HEK293 (cell line): ENCODE data around the gene MCF2L.
A peak's percentile ranks its signal among the peaks of the same experiment; 100 is the strongest.

Experiments
- CTCF ChIA-PET: fragments of 350-600 bp; formaldehyde crosslinking; extraction: SDS; loops from one replicate; lab custom pipeline; 2021; ENCODE audit warnings: antibody characterized with exemption; lab: Yijun Ruan, JAX
- POLR2A ChIA-PET: fragments of 300-600 bp; formaldehyde crosslinking; extraction: SDS; loops from one replicate; lab custom pipeline; 2020; ENCODE audit warnings: antibody characterized with exemption, inconsistent platforms; lab: Yijun Ruan, JAX
- H3K27ac ChIP-seq: fragments of 200-500 bp; sonication (Bioruptor generic); 2 replicates; pipeline ENCODE4 v1.5.1; 2014; ENCODE audit warnings: low read depth, low read length, control low read depth, inconsistent platforms; ENCODE audit errors: extremely low read depth
- H3K36me3 ChIP-seq, 2 experiments: fragments of 200-500 bp in 1 of 2; sonication (Bioruptor generic) in 1 of 2; 1 replicate in 1 of 2; 2 replicates in 1 of 2; pipeline ENCODE4 v1.5.1; 2014 to 2017; ENCODE audit warnings: inconsistent platforms in 2 of 2, low read length in 2 of 2; ENCODE audit not compliant: control insufficient read depth in 2 of 2, insufficient read depth in 1 of 2
- H3K4me1 ChIP-seq: fragments of 200-500 bp; sonication (Bioruptor generic); 2 replicates; pipeline ENCODE4 v1.5.1; 2014; ENCODE audit warnings: mild to moderate bottlenecking, low read length, inconsistent platforms; ENCODE audit not compliant: control insufficient read depth, insufficient read depth
- H3K4me3 ChIP-seq: 2 replicates; pipeline ENCODE4 v1.5.1; 2011; ENCODE audit warnings: low read depth, mild to moderate bottlenecking, control low read depth, low read length, moderate library complexity
- H3K9me3 ChIP-seq: fragments of 200-500 bp; sonication (Bioruptor generic); 2 replicates; pipeline ENCODE4 v1.5.1; 2014; ENCODE audit warnings: low read depth, low read length, inconsistent platforms; ENCODE audit not compliant: control insufficient read depth, insufficient read depth
- FEZF1 ChIP-seq: fragments of 450-650 bp; formaldehyde crosslinking; IDR thresholded peaks from 2 replicates; pipeline ENCODE4 v1.5.1; 2016; ENCODE audit warnings: missing biosample characterization, missing genetic modification characterization
- GLI2 ChIP-seq: fragments of 450-650 bp; formaldehyde crosslinking; IDR thresholded peaks from 2 replicates; pipeline ENCODE4; 2017; ENCODE audit warnings: missing biosample characterization, missing genetic modification characterization, low read depth, borderline replicate concordance
- KLF8 ChIP-seq: fragments of 450-650 bp; formaldehyde crosslinking; IDR thresholded peaks from 2 replicates; pipeline ENCODE4 v1.5.1; 2016; ENCODE audit warnings: missing biosample characterization, missing genetic modification characterization
- KLF9 ChIP-seq: fragments of 450-650 bp; formaldehyde crosslinking; IDR thresholded peaks from 2 replicates; pipeline ENCODE4 v1.5.1; 2016; ENCODE audit warnings: missing biosample characterization, missing genetic modification characterization, low read depth
- OVOL3 ChIP-seq: fragments of 450-650 bp; formaldehyde crosslinking; IDR thresholded peaks from 2 replicates; pipeline ENCODE4 v1.5.1; 2016; ENCODE audit warnings: missing biosample characterization, missing genetic modification characterization
- PRDM1 ChIP-seq: fragments of 450-650 bp; formaldehyde crosslinking; IDR thresholded peaks from 2 replicates; pipeline ENCODE4; 2016; ENCODE audit warnings: missing biosample characterization, missing genetic modification characterization
- SCRT1 ChIP-seq: fragments of 450-650 bp; formaldehyde crosslinking; IDR thresholded peaks from 2 replicates; pipeline ENCODE4 v1.5.1; 2016; ENCODE audit warnings: missing biosample characterization, missing genetic modification characterization, borderline replicate concordance
- SETDB1 ChIP-seq: IDR thresholded peaks from one replicate; pipeline ENCODE4 v1.6.1; 2017; ENCODE audit warnings: mild to moderate bottlenecking, low read length, moderate library complexity, mixed read lengths; ENCODE audit not compliant: insufficient read length
- SP7 ChIP-seq: fragments of 450-650 bp; formaldehyde crosslinking; IDR thresholded peaks from 2 replicates; pipeline ENCODE4 v1.5.1; 2016; ENCODE audit warnings: missing biosample characterization, missing genetic modification characterization
- WT1 ChIP-seq: fragments of 450-650 bp; formaldehyde crosslinking; IDR thresholded peaks from 2 replicates; pipeline ENCODE4 v1.5.1; 2016; ENCODE audit warnings: missing biosample characterization, missing genetic modification characterization
- ZBTB44 ChIP-seq: fragments of 450-650 bp; IDR thresholded peaks from 2 replicates; pipeline ENCODE4 v1.5.1; 2018; ENCODE audit warnings: missing biosample characterization, mild to moderate bottlenecking, missing genetic modification characterization
- ZBTB48 ChIP-seq: fragments of 450-650 bp; formaldehyde crosslinking; IDR thresholded peaks from 2 replicates; pipeline ENCODE4 v1.5.1; 2016; ENCODE audit warnings: missing biosample characterization, missing genetic modification characterization
- ZIC2 ChIP-seq: fragments of 450-650 bp; formaldehyde crosslinking; IDR thresholded peaks from 2 replicates; pipeline ENCODE4 v1.5.1; 2016; ENCODE audit warnings: missing biosample characterization, missing genetic modification characterization
- ZNF221 ChIP-seq: fragments of 450-650 bp; formaldehyde crosslinking; IDR thresholded peaks from 2 replicates; pipeline ENCODE4 v1.5.1; 2017; ENCODE audit warnings: missing biosample characterization, missing genetic modification characterization, borderline replicate concordance
- ZNF223 ChIP-seq: fragments of 450-650 bp; formaldehyde crosslinking; IDR thresholded peaks from 2 replicates; pipeline ENCODE4 v1.5.1; 2016; ENCODE audit warnings: missing biosample characterization, missing genetic modification characterization
- ZNF311 ChIP-seq: fragments of 450-650 bp; formaldehyde crosslinking; IDR thresholded peaks from 2 replicates; pipeline ENCODE4 v1.5.1; 2017; ENCODE audit warnings: missing biosample characterization, missing genetic modification characterization, borderline replicate concordance
- ZNF335 ChIP-seq: fragments of 450-650 bp; formaldehyde crosslinking; conservative IDR thresholded peaks from 2 replicates; pipeline ENCODE4 v1.5.1; 2016; ENCODE audit warnings: missing biosample characterization, missing genetic modification characterization
- ZNF350 ChIP-seq: fragments of 450-650 bp; formaldehyde crosslinking; IDR thresholded peaks from 2 replicates; pipeline ENCODE4 v1.5.0; 2017; ENCODE audit warnings: missing biosample characterization, mild to moderate bottlenecking, missing genetic modification characterization
- ZNF366 ChIP-seq: fragments of 450-650 bp; formaldehyde crosslinking; conservative IDR thresholded peaks from 2 replicates; pipeline ENCODE4 v1.5.1; 2016; ENCODE audit warnings: missing biosample characterization, missing genetic modification characterization
- ZNF600 ChIP-seq: fragments of 450-650 bp; formaldehyde crosslinking; IDR thresholded peaks from 2 replicates; pipeline ENCODE4 v1.5.1; 2016; ENCODE audit warnings: missing biosample characterization, missing genetic modification characterization
- ZNF660 ChIP-seq: fragments of 450-650 bp; IDR thresholded peaks from 2 replicates; pipeline ENCODE4 v1.5.1; 2018; ENCODE audit warnings: missing biosample characterization, mild to moderate bottlenecking, missing genetic modification characterization
- ZSCAN5A ChIP-seq: fragments of 450-650 bp; formaldehyde crosslinking; IDR thresholded peaks from 2 replicates; pipeline ENCODE4 v1.5.1; 2016; ENCODE audit warnings: missing biosample characterization, missing genetic modification characterization
- TF ChIP-seq, protein P1 (sequence below): fragments of 450-650 bp; formaldehyde crosslinking; IDR thresholded peaks from 2 replicates; pipeline ENCODE4 v1.5.1; 2016; ENCODE audit warnings: missing biosample characterization, missing genetic modification characterization
- TF ChIP-seq, protein P2 (sequence below): fragments of 450-650 bp; formaldehyde crosslinking; IDR thresholded peaks from 2 replicates; pipeline ENCODE4 v1.5.1; 2016; ENCODE audit warnings: missing biosample characterization, missing genetic modification characterization
- TF ChIP-seq, protein P3 (sequence below): fragments of 450-650 bp; formaldehyde crosslinking; IDR thresholded peaks from 2 replicates; pipeline ENCODE4 v1.5.1; 2016; ENCODE audit warnings: missing biosample characterization, missing genetic modification characterization

Gene MCF2L

DNA sequence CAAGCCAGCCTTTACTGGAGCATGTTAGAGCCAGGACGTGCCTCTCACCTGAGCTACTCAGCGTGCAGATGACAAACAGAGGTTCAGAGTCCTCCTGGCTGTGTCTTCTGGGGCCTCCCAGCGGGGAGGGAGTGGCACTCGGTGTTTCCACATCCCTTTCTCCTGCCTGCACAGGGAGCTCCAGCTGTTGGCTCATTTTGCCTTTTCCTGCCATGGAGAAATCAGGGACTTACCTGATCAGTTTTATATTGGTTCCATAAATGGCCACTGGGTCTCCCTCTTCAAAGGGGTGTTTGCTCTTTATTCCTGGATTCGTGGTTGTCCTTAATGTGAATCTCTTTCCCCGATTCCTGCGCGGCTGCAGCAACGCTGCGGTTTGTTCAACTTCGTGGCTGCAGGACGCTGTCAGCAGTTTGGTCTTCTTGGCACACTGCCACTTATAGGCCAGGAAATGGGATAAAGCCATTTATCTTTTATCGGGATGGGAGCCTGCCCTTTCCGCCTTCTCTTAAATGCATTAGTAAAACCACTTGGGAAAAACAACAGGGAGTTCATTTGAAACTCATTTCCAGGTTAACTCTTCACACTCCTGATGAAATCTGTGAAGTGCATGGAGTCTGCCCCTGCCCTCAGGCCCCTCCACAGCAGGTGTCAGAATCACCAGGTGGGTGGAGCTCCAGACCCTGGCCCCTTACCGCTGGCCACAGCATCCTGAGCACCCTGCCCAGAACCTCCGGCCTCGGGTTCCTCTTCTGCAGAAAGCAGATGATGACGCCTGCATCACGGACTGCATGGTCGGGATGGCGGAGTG, 39.8 kb upstream of the MCF2L start:
- CTCF ChIA-PET = interaction anchor here (1.3 kb wide), 1 partner anchor 26 kb away, joined by 5 read pairs; no protein-coding TSS in a partner anchor
- POLR2A ChIA-PET = no interaction called here
- H3K4me1 ChIP-seq = peaks cover 7% of the 10 kb centered on the region
- H3K36me3 ChIP-seq = no peaks in the 10 kb centered on the region
- no peak overlapping the region for H3K4me3 ChIP-seq
- no peak overlapping the region for H3K27ac ChIP-seq
- H3K9me3 ChIP-seq = no peaks in the 10 kb centered on the region
- TF ChIP-seq, protein P1, sequence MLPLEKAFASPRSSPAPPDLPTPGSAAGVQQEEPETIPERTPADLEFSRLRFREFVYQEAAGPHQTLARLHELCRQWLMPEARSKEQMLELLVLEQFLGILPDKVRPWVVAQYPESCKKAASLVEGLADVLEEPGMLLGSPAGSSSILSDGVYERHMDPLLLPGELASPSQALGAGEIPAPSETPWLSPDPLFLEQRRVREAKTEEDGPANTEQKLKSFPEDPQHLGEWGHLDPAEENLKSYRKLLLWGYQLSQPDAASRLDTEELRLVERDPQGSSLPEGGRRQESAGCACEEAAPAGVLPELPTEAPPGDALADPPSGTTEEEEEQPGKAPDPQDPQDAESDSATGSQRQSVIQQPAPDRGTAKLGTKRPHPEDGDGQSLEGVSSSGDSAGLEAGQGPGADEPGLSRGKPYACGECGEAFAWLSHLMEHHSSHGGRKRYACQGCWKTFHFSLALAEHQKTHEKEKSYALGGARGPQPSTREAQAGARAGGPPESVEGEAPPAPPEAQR = no peak
- TF ChIP-seq GLI2 (tag by site-specific recombination) (no peak), ZBTB48 (tag by site-specific recombination) (no peak), KLF8 (tag by site-specific recombination) (no peak), ZBTB44 (tag by site-specific recombination) (peak; percentile 88), ZNF311 (tag by site-specific recombination) (no peak), KLF9 (tag by site-specific recombination) (no peak; the same call in 1 of the 2 replicates), PRDM1 (tag by site-specific recombination) (peak; percentile 53; the same call in 1 of the 2 replicates), SETDB1 (no peak), ZNF366 (tag by site-specific recombination) (0 out of 2 replicates have a peak, but pooled peaks have one; percentile 10), ZNF350 (no peak), ZNF221 (tag by site-specific recombination) (no peak), ZNF600 (tag by site-specific recombination) (peak; percentile 54; the same call in 1 of the 2 replicates), ZSCAN5A (tag by site-specific recombination) (no peak), OVOL3 (tag by site-specific recombination) (no peak), ZNF335 (tag by site-specific recombination) (peak; percentile 68), SCRT1 (tag by site-specific recombination) (0 out of 2 replicates have a peak, but pooled peaks have one; percentile 10), FEZF1 (peak; percentile 89), ZNF660 (tag by site-specific recombination) (peak; percentile 77), WT1 (peak; percentile 73), SP7 (0 out of 2 replicates have a peak, but pooled peaks have one; percentile 44), ZNF223 (tag by site-specific recombination) (no peak), ZIC2 (tag by site-specific recombination) (peak; percentile 81)
- TF ChIP-seq, protein P2, sequence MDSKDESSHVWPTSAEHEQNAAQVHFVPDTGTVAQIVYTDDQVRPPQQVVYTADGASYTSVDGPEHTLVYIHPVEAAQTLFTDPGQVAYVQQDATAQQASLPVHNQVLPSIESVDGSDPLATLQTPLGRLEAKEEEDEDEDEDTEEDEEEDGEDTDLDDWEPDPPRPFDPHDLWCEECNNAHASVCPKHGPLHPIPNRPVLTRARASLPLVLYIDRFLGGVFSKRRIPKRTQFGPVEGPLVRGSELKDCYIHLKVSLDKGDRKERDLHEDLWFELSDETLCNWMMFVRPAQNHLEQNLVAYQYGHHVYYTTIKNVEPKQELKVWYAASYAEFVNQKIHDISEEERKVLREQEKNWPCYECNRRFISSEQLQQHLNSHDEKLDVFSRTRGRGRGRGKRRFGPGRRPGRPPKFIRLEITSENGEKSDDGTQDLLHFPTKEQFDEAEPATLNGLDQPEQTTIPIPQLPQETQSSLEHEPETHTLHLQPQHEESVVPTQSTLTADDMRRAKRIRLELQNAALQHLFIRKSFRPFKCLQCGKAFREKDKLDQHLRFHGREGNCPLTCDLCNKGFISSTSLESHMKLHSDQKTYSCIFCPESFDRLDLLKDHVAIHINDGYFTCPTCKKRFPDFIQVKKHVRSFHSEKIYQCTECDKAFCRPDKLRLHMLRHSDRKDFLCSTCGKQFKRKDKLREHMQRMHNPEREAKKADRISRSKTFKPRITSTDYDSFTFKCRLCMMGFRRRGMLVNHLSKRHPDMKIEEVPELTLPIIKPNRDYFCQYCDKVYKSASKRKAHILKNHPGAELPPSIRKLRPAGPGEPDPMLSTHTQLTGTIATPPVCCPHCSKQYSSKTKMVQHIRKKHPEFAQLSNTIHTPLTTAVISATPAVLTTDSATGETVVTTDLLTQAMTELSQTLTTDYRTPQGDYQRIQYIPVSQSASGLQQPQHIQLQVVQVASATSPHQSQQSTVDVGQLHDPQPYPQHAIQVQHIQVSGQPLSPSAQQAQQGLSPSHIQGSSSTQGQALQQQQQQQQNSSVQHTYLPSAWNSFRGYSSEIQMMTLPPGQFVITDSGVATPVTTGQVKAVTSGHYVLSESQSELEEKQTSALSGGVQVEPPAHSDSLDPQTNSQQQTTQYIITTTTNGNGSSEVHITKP (tag by site-specific recombination) = peak; percentile 13; the same call in 1 of the 2 replicates
- TF ChIP-seq, protein P3, sequence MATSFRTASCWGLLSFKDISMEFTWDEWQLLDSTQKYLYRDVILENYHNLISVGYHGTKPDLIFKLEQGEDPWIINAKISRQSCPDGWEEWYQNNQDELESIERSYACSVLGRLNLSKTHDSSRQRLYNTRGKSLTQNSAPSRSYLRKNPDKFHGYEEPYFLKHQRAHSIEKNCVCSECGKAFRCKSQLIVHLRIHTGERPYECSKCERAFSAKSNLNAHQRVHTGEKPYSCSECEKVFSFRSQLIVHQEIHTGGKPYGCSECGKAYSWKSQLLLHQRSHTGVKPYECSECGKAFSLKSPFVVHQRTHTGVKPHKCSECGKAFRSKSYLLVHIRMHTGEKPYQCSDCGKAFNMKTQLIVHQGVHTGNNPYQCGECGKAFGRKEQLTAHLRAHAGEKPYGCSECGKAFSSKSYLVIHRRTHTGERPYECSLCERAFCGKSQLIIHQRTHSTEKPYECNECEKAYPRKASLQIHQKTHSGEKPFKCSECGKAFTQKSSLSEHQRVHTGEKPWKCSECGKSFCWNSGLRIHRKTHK (tag by site-specific recombination) = no peak
